Stromal cell of bone marrow (primary cell): ENCODE data around the gene ASTN2.
"Not testable (repeated sequence)": the region's sequence is repeated elsewhere in the genome, so short reads cannot be mapped to it uniquely, and the experiment has no call there.

Experiments
- DNase-seq: peaks from one replicate; pipeline ENCODE4 v3.0.0-alpha.2; 2012; ENCODE audit warnings: low read depth

The ASTN2 gene

GRCh38 chr9:116861321-116861720 is 553.5 kb downstream of the ASTN2 start:
- DNase-seq: no peak

GRCh38 chr9:116860509-116861120 is 554.2 kb downstream of the ASTN2 start:
- peak; percentile 59 for DNase-seq

GRCh38 chr9:116859763-116860162 is 555.1 kb downstream of the ASTN2 start:
- no peak for DNase-seq

DNA sequence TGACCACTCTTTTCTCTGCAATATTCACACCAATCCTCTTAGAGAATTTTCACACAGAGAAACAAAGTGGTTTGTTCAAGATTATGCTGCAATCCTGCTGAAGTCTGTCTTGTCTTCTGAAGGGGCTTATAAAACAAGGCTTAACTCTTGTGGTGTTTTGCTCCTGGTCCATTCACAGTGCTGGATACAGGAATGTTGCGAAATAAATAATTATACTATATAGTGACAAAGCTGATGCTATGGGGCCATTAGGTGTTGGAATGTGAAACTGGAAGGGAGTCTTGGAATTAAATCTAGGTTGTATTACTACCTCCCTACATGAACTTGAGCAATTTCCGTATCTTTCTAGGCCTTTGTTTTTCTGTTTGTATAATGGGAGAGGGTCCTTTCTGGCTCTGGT is 557.5 kb downstream of the ASTN2 start:
- no peak for DNase-seq

GRCh38 chr9:116855881-116856662 is 558.8 kb downstream of the ASTN2 start:
- DNase-seq: peak; percentile 32

DNA sequence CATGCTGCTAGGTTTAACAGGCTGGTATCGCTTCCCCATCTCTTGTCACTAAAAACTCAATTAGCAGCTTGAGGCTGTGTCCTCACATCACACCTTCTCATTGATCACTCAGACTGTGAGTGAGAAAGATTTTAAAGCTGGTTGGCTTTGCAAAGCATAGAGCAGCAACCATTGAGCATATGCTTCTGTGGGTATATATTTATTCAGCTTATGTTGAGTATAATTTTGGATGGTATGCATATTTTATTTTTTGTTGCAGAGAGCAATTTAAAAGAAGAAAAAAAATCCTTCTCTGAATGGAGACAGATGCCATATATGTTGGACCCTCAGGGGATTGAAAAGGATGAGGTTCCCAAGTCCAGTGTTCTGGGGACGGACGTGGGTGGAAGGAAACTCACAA is 565.1 kb downstream of the ASTN2 start:
- DNase-seq: no peak

GRCh38 chr9:116844621-116845020 is 570.2 kb downstream of the ASTN2 start:
- DNase-seq: no peak

GRCh38 chr9:116843863-116844620 is 570.8 kb downstream of the ASTN2 start:
- no peak for DNase-seq

DNA sequence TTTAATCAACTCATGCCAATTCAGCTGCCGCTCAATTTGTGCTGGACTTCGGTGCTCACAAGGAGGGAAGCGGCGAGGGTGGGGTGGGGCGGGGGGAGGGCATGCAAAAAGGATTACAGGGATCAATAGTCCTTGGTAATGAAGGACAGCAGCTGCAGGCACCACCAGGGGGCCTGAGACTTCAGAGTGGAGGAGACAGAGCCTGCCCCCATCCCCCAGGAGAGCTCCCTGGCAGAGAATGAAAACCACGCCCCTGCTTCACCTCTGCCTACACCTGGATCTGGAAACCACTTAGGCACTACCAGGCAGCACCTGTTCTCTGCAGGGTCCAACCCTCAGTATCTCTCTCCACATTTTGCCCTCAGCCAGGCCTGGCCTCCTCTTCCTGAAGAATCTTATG is 572.2 kb downstream of the ASTN2 start:
- DNase-seq: no peak

DNA sequence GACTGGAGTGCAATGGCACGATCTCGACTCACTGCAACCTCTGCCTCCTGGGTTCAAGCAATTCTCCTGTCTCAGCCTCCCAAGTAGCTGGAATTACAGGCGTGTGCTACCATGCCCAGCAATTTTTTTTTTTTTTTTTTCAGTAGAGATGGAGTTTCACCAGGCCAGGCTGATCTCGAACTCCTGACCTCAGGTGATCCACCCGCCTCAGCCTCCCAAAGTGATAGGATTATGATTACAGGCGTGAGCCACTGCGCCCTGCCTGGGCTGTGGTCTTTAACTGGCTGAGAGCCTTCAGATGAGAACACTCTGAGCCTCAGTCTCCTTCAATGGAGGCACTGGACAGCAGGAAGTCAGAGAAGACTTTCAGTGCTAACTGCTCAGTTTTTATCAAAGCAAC is 576.4 kb downstream of the ASTN2 start:
- not testable (repeated sequence) for DNase-seq

DNA sequence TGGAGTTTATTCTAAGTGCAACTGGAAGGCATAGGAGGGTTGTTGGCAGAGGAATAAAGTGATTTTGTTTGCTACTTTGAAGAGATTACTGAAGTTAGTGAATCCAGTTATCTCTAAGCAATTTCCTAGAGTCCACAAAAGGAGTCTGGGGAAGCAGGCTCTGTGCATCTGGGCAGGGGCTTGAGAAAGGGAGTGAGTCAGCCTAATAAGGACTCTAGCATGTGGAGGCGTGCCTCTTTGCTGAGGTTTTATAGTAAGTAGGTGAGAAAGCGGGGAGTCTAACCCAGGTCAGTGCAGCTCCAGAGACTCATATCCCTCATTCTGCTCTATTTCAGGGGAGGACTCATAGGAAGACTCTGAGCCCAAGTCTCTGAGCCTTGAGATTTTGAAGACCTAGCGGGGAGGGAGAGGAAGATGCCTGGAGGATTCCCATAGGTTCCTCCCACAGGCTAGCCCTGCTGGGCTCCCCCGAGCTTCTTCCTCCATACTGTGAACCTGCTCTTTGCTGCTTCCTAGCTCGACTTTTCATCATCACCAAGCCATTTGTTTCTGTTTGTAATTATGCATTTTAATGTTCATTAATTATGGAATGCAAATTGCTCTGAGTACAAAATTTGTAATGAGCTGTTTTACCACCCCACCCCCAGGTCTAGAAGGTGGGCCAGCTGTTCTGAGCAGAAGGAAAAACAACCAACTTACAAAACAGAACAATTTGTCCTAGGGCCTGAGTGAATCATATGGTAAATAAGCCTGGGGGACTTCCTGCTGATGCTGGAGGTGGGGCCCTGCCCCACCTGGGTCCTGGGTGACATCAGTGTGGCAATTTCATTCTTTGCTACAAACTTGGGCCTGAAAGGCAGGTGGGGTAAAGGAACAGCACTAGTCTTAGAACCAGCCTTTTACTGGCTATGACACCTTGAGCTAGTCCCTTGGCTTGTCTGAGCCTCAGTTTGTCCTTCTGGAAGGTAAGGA is 577.6 kb downstream of the ASTN2 start:
- DNase-seq: no peak

- DNase-seq: not testable (repeated sequence)
Observed at GRCh38 chr9:116830321-116830720, 584.5 kb downstream of the ASTN2 start.

DNA sequence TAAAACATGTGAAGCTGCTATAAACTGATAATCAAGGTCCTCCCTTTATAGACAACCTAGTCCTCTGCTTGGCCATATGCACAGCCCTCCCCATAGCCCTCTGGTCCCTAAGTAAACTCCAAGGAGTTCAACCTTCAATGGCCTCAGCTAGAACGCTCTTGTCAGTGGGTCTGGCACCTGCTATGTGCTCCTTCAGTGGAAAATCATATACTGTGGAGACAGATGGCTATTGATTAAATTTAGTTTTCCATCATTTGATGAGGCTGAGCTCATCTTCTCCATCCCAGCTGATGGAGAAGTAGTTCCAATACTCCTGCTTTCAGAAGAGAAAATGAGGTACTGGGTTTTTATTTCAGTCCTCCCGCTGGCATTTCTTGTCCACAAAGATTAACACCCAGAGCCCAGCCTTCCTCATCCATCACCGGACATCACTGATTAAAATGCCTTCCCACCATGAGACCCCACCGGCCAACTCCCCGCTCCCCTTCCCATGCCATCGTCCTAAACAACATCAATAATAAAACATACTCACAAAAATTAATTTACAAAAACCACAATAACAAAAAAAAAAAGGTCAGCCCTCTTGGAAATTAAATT is 593.1 kb downstream of the ASTN2 start:
- DNase-seq: no peak

DNA sequence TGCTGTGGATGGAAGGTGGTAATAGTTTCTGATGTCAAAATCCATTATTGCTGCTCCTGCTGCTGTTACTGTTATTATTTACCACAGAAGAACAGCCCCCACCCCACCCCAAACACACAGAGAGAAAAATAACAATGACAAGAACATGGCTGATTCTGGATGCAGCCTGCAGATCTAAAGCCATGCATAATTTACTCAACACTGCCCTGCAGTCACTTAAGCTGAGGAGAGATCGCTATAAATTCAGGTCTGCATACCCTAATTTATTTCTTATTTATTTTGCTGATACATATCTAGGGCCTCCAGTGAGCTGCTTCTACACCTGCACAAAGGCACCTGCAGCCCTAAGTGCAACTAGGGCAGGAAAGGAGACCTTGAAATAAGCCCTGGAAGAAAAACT is 595.7 kb downstream of the ASTN2 start:
- no peak for DNase-seq

- DNase-seq: no peak
Observed at GRCh38 chr9:116817762-116818161, 597.1 kb downstream of the ASTN2 start.

DNA sequence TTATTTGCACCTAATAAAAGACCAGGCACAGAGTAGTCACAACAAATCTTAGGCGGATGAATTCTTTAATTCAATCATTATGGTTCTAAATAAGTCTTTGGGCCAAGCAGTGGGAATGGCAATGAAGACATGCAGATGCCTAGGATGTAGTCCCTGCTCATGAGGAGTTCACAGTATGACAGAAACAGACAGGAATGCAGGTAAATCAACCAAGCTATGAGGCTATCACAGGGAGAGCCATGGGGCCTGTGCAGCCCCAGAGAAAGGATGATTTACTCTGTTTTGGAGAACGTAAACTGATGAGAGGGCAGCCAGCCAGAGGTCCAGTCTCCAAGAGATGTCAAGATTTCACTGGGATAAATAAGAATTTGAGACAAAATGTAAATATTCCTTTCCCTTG is 598.4 kb downstream of the ASTN2 start:
- DNase-seq: no peak

DNA sequence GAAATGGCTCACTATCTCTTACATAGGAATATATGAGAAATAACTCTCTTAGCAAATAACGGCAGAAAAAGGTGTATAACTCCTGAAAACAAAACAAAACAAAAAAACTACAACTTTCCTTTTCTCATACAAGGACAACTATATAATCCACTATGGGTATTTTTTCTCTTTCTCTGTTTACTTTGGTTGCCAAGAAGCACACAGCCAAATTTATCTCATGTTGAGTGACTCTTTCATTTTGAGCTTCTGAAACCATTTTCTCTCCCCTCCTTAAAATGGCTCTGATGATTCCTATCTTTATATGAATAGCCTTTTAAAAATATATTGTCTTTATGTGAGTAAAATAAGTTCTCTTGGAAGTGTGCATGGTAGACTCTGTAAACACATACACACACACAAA is 599.0 kb downstream of the ASTN2 start:
- no peak for DNase-seq

DNA sequence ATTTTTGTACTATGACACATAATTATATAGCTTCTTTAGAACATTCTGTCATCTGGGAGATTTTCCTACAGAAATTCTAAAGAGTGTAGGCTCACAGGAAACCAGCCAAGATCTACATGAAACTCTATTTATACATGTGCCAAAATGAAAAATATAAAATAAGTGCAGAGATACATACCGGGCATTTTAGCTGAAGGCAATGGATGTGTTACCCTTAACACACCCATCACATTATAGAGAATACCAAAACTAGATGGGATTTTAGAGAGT is 601.9 kb downstream of the ASTN2 start:
- no peak for DNase-seq

- peak; percentile 5 for DNase-seq
Observed at GRCh38 chr9:116812231-116813030, 602.4 kb downstream of the ASTN2 start.

GRCh38 chr9:116809656-116810055 is 605.2 kb downstream of the ASTN2 start:
- no peak for DNase-seq

DNA sequence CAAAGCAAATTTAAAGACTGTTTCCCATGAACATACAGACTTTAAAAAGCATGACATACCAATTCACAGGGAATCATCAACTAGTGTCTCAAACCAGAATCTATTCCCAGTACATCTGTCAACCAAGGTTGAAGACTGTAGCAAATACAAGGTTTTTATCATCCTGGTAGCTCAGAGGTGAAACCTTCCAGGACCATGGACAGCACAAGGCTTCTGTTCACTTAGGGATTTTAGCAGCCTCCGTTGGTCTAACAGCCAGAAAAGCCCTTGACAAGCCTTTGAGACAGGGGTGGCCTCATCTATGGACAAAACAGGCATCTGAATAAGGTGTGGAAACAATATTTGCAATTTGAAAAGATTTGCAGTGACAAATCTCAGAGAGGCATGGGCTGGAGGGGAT is 608.8 kb downstream of the ASTN2 start:
- DNase-seq: peak; percentile 2
